ENCODE measurements around the gene AFTPH. TPM values are rescaled to one million over a fixed set of nuclear protein-coding genes. Genes with fewer than 3 reads are reported as not detected.

The AFTPH gene
- total RNA-seq, 1 donor from 2014 or later, result 32.2 TPM

DNA sequence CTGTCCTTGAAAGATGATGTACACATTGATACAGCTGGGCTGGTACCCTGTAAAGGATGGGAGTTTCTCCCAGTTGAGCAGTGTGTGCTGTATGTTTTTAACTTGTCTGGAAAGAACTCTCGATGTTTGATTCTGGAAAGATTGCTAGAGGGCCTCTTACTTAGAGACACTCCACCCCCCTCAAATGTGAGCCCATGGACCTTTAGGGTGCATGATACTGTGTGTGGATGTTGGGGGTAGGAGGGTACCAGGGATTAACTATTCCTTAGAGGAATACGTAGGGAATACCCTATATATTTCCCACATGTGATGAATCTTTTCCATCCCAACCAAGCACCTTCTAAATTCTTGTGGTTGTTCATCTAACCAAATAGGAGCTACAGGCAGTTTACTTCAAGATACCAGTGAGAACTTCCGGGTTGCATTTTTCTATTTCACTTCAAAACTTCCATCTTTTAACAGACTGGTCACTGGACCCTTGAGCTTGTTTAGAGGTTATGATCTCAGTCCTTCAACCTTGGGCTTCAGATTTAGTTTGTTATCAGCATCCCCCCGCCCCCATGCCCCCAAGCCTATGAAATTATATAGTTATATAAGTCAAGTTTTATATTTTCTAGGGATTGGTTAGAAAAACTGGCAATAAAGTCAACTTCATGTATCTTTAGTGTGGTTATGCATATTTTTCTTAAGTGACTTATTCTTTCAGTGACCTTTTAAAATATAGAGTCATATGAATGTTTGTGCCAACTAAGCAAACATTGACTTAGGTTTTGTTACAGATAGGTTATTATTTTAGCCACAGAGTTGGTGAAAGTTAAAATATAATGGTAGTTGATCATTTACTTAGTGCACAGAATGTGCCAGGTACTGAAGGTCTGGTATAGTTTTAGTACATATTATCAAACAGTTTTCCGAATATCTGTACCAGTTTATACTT lies 18.2 kb downstream of the AFTPH start:
- no peaks in the 10 kb centered on the region for H3K27me3 Mint-ChIP-seq (ENCODE audit: insufficient read depth, low read depth)
- Histone ChIP-seq H3K9me3 (ENCODE audit: low read depth) (no peaks in the 10 kb centered on the region), H3K9ac (no peak overlapping the region), H3K4me3 (no peak overlapping the region), H3F3A (ENCODE audit: low read depth) (no peaks in the 10 kb centered on the region), H3K36me3 (no peaks in the 10 kb centered on the region), H3K27ac (no peak overlapping the region), H3K4me1 (no peaks in the 10 kb centered on the region), H4K20me1 (ENCODE audit: low read depth) (peaks cover 15% of the 10 kb centered on the region), H3K79me2 (ENCODE audit: low read depth) (peaks cover 63% of the 10 kb centered on the region), H2AFZ (replicated peaks) (no peak overlapping the region), H3K27me3 (no peaks in the 10 kb centered on the region), H3K4me2 (no peak overlapping the region)
- H3K27ac Mint-ChIP-seq, result no peak overlapping the region
- DNase-seq (ENCODE audit: low spot score), result no peak
- H3K4me3 Mint-ChIP-seq, result no peak overlapping the region
- peaks cover 2% of the 10 kb centered on the region for H3K36me3 Mint-ChIP-seq
- H3K9me3 Mint-ChIP-seq, result no peaks in the 10 kb centered on the region
- no peaks in the 10 kb centered on the region for H3K4me1 Mint-ChIP-seq
- TF ChIP-seq, protein P1, sequence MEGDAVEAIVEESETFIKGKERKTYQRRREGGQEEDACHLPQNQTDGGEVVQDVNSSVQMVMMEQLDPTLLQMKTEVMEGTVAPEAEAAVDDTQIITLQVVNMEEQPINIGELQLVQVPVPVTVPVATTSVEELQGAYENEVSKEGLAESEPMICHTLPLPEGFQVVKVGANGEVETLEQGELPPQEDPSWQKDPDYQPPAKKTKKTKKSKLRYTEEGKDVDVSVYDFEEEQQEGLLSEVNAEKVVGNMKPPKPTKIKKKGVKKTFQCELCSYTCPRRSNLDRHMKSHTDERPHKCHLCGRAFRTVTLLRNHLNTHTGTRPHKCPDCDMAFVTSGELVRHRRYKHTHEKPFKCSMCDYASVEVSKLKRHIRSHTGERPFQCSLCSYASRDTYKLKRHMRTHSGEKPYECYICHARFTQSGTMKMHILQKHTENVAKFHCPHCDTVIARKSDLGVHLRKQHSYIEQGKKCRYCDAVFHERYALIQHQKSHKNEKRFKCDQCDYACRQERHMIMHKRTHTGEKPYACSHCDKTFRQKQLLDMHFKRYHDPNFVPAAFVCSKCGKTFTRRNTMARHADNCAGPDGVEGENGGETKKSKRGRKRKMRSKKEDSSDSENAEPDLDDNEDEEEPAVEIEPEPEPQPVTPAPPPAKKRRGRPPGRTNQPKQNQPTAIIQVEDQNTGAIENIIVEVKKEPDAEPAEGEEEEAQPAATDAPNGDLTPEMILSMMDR (IDR thresholded peaks at IDR 0.05), result no peak
- TF ChIP-seq EZH2phosphoT487 (IDR thresholded peaks at IDR 0.05), result no peak
- no peak for TF ChIP-seq EZH2 (IDR thresholded peaks at IDR 0.05)

GRCh38 chr2:64543008-64543697 lies 19.0 kb downstream of the AFTPH start:
- no peak overlapping the region for H3K4me3 Mint-ChIP-seq

DNA sequence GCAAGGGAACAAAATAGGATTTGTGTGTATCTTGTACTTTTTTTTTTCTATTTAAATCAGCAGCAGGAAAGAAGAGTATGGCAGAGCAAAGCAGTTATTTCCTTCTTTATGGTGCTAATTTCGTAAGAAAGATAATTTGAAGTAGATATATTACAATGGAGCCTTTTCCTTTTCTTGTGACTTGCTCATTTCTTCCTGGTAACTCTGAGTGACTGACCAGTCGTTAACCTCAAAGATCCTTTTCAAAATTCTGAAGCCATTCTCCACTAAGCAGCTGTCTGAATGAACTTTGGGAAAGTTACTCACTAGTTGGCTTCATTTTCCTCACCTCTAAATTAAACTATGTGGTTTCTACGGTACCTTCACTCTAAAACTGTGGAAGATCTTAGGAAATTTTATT lies 24.6 kb downstream of the AFTPH start:
- Mint-ChIP-seq H3K36me3 (peaks cover 19% of the 10 kb centered on the region), H3K4me1 (peaks cover 3% of the 10 kb centered on the region), H3K27ac (no peak overlapping the region), H3K27me3 (ENCODE audit: insufficient read depth, low read depth) (no peaks in the 10 kb centered on the region), H3K4me3 (no peak overlapping the region), H3K9me3 (peaks cover 3% of the 10 kb centered on the region)
- peaks cover 7% of the 10 kb centered on the region for H3K36me3 ChIP-seq
- H3F3A ChIP-seq (ENCODE audit: low read depth), result peaks cover 7% of the 10 kb centered on the region
- TF ChIP-seq EZH2 (IDR thresholded peaks at IDR 0.05) (no peak), EZH2phosphoT487 (IDR thresholded peaks at IDR 0.05) (no peak)
- TF ChIP-seq, protein P1 (IDR thresholded peaks at IDR 0.05), result no peak
- H3K27me3 ChIP-seq, result no peaks in the 10 kb centered on the region
- H4K20me1 ChIP-seq (ENCODE audit: low read depth), result peaks cover under 1% of the 10 kb centered on the region
- no peak for DNase-seq (ENCODE audit: low spot score)
- H3K4me3 ChIP-seq, result no peak overlapping the region
- peaks cover 7% of the 10 kb centered on the region for H3K4me1 ChIP-seq
- no peak overlapping the region for H3K9ac ChIP-seq
- H3K79me2 ChIP-seq (ENCODE audit: low read depth), result peaks cover 31% of the 10 kb centered on the region
- peak overlapping the region; percentile 73 for H3K27ac ChIP-seq
- H3K9me3 ChIP-seq (ENCODE audit: low read depth), result peaks cover 5% of the 10 kb centered on the region
- H3K4me2 ChIP-seq, result peak overlapping the region; percentile 27
- no peak overlapping the region for H2AFZ ChIP-seq (replicated peaks)

More at GRCh38 chr2:64543008-64543697, 19.0 kb downstream of the AFTPH start:
- Histone ChIP-seq H3K27me3 (no peaks in the 10 kb centered on the region), H3K4me2 (no peak overlapping the region), H3K4me1 (no peaks in the 10 kb centered on the region), H3K4me3 (no peak overlapping the region), H3K9ac (no peak overlapping the region), H3K9me3 (ENCODE audit: low read depth) (no peaks in the 10 kb centered on the region), H3K79me2 (ENCODE audit: low read depth) (peaks cover 63% of the 10 kb centered on the region), H4K20me1 (ENCODE audit: low read depth) (peaks cover 15% of the 10 kb centered on the region), H3K36me3 (no peaks in the 10 kb centered on the region), H3K27ac (no peak overlapping the region), H3F3A (ENCODE audit: low read depth) (no peaks in the 10 kb centered on the region), H2AFZ (replicated peaks) (no peak overlapping the region)
- TF ChIP-seq, protein P1 (IDR thresholded peaks at IDR 0.05), result no peak
- no peak for TF ChIP-seq EZH2phosphoT487 (IDR thresholded peaks at IDR 0.05)
- TF ChIP-seq EZH2 (IDR thresholded peaks at IDR 0.05), result no peak
- Mint-ChIP-seq H3K27me3 (ENCODE audit: insufficient read depth, low read depth) (no peaks in the 10 kb centered on the region), H3K27ac (no peak overlapping the region), H3K4me1 (no peaks in the 10 kb centered on the region), H3K36me3 (peaks cover 2% of the 10 kb centered on the region), H3K9me3 (no peaks in the 10 kb centered on the region)
- no peak for DNase-seq (ENCODE audit: low spot score)
